DMS153 treated with DMSO at 0.1 percent for 48 hours (cell line): ENCODE data around the gene COL26A1.

Source experiments
- DNase-seq: peaks from one replicate; lab custom pipeline; 2025; ENCODE audit not compliant: unreplicated experiment; lab: John Stamatoyannopoulos, UW

The COL26A1 gene

DNA sequence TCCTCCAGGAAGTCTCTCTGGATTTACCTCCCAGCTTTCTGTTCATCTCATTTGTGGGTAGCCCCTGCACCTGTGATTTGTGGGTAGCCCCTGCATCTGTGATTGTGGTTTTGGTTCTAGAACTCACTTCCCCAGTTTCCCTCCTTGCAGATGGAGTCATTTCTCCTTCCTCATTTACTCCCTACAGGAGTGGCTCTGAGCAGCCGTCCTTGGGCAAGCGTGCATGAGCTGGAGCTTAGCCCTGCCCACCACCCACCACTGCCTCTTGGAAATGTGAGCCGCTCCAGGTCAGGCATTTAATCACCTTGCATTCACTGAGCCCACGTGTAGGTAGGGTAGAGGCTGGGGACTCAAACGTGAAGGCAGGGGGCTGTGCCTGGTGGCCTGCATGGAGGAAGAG, 8.2 kb downstream of the COL26A1 start:
- DNase-seq, result no peak

DNA sequence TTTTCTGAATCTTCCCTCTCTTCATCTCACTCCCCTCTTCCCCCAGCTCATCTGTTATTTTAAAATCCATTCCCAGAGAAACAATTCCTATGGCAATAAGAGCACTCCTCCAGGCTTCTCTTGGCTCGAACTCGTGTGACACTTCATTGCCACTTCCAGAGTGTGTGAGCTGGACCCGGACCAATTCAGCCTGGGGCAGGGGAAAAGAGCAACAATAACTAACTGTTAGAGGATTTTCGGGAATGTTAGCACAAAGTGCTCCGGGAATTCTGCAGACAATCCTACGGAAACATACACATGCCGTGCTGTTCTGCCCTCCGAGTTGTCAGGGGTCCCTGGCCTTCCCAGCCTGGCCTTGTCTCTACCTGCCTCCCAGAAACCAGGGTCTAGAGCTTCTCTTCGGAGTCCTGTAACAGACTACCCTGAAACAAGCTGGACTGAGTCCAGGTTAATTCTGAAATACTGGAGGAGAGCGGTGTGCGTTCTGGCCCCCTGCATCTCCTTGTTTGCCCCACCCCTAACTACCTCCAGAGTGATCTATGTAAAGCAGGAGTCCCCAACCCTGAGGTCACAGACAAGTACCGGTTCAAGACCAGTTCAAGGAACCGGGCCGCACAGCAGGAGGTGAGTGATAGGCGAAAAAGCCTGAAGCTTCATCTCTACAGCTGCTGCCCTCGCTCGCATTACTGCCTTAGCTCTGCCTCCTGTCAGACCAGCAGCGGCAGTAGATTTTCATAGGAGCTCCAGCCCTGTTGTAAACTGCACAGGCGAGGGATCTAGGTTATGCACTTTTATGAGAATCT, 11.3 kb downstream of the COL26A1 start:
- DNase-seq, result no peak

DNA sequence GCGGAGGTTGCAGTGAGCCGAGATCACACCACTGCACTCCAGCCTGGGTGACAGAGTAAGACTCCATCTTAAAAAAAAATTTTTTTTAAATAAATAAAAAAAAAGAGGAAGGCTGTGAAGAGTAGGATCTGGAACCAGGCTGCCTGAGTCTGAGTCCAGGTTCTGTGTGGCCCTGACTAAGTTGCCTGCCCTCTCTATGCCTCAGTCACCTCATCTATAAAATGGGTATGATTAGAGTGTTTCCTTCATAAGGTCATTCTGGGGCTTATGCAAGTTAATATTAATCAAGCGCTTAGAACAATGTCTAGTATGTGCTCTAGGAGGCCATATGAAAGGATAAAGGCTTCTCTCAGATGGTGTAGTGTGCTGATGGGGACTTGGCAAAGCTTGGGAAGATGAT, 12.3 kb downstream of the COL26A1 start:
- no peak for DNase-seq

DNA sequence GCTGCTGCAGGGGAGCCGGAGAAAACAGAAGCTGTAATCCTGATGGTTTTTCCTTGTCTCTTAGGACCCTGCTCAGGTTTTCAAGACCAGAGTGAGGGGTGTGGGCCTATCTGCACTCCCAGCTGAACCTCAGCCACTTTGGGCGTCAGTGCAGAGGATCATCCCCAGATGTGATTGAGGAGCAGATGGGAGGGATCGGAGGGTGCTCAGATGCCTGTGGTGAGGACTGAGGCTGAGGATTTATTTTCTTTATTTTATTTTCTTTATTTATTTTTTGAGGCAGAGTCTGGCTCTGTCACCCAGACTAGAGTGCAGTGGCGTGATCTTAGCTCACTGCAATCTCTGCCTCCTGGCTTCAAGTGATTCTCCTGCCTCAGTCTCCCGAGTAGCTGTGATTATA, 13.9 kb downstream of the COL26A1 start:
- no peak for DNase-seq

DNA sequence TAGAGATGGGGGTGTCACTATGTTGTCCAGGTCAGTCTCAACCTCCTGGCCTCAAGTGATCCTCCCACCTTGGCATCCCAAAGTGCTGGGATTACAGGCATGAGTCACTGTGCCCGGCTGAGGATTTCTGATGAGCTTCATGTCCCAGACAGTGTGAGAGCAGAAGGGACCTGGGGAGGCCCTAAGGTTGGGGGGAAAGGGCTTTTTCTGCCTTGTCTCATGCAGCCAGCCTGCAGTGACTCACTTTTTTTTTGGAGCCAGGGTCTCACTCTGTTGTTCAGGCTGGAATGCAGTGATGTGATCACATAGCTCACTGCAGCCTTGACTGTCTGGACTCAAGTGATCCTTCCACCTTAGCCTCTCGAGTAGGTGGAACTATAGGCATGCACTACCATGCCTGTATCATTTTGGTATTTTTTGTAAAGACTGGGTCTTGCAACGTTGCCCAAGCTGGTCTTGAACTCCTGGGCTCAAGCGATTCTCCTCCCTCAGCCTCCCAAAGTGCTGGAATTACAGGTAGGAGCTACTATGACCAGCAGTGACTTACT, 14.6 kb downstream of the COL26A1 start:
- DNase-seq, result no peak

DNA sequence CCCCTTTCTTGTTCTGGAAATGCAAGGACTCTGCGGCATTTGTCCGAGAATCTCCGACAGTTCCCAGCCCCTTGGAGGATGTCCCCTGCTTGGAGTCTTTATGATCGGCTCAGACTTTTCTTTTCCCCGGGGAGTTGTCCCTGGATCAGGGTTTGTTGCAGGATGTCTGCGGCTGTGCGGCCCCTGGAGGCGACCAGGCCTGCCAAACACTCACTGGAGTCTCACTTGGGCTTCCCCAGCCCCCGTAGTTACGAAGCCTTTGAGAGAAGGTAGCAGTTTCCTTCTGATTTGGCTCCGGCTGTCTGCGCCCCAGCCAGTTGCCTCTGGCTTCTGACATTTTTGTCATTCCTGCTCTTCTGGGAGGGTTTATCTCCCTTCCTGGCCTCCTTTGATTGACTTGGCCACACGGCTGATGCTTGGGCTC, 16.1 kb downstream of the COL26A1 start:
- DNase-seq, result no peak

DNA sequence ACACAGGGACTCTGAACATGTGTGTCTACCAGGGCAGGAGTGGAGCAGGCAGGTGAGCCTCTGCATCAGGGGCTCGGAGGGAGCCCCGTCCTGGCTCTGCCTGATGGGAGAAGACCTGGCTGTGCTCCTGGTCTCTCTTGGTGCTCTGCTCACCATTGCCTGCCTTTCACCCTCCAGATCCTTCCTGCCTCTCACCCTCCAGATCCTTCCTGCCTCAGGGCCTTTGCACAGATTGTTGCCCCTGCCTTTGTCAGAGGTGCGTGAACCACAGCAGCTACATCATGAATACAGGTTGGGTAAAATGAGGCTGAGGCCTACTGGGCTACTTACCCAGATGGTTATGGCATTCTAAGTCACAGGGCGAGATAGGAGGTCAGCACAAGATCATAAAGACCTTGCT, 16.6 kb downstream of the COL26A1 start:
- no peak for DNase-seq

DNA sequence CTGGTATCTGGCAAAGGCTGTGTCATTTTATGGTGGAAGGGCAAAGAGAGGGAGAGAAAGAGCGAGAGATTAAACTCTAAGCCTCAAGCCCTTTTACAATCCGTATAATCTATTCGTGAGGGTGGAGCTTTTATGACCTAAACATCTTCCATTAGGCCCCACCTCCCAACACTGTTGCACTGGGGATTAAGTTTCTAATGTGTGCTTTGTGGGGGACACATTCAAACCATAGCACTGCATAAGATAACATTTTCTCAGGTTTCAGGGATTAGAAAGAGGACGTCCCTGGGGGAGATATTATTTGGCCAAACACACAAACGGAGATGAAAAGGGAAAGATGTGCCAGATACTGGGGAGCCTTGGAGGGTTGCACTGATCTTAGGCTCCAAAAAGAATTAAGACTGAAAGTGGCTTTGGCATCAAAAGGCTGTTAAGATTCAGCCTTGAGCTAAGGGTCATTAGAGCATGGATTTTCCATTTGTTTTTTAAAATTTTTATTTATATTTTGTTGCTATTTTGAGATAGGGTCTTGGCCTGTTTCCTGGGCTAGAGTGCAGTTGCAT, 19.0 kb downstream of the COL26A1 start:
- DNase-seq, result no peak

DNA sequence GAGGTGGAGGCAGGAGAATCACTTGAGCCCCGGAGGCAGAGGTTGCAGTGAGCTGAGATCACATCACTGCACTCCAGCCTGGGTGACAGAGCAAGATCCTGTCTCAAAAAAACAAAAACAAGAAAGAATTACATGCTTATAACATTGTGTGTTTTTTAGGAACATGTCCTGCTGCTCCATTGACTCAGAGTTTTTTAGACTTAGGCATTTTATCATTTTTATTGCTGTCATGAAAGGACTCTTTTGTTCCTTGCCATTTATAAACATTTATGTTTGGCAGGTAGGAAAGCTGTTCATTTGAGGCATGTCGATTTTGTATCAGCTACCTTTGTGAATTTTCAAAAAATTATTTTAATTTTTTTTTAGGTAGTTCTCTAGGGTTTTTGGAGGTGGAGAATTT, 20.3 kb downstream of the COL26A1 start:
- DNase-seq, result no peak

DNA sequence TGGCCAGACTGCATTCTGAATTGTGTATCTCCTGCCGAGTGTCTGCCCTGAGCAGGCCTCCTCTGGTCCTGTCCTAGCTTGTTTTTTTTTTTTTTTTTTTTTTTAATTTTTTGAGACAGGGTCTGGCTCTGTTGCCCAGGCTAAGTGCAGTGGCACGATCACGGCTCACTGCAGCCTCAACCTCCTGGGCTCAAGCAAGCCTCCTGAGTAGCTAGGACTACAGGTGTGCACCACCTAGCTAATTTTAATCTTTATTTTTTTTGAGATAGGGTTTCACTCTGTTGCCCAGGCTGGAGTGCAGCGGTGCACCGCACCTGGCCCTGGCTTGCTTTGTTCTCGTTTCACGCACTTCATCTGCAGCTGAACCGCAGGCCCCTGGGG, 23.5 kb downstream of the COL26A1 start:
- no peak for DNase-seq

DNA sequence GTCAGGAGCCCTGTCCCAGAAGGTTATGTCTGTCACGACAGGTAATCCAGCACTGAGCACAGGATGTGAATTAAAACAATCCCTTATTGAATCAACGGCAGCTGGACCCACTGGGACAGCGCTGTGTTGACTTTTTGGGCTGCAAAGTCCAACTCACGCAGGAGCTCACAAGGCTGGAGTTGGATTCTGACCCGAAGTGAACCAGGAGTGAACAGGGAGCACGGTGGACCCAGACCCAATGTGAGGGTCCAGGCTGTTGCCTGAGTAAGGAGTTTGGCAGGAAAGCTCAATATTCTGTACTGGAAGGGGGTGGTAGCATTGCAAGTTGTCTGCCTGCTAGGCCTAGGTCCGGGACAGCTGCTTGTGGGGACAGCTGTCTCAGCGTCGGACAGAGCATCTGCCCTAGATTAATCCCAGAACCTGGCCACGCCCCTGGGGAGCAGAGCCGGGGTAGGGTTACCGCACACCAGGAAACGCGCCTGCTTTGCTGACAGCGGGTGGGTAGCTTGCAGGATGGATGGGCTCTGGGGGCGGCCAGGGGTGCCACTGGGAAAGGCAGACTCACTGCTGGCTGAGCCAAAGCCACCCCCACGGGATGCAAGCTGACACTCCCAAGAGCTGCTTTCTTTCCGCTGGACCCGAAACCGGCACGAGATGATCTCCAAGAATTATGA, 24.0 kb downstream of the COL26A1 start:
- DNase-seq, result peak; percentile 3

DNA sequence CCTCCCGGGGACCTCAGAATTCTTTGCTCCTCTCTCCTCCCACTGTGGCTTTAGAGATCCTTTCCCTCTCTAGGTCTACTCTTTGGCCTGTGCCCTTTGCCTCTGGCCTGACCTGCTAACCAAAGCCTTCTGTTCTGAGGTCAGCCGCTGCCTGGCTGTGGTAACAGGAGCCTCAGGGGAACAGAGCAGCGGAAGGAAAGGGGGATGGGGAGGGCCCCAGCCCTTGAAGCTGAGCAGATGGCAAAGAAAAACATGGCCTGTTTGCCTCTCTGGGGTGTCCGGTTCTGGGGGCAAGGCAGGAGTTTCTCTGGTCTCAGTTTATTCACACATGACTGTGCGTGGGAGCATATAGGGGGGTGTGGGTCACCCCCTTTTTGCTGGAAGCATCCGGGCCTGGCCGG, 28.2 kb downstream of the COL26A1 start:
- no peak for DNase-seq

DNA sequence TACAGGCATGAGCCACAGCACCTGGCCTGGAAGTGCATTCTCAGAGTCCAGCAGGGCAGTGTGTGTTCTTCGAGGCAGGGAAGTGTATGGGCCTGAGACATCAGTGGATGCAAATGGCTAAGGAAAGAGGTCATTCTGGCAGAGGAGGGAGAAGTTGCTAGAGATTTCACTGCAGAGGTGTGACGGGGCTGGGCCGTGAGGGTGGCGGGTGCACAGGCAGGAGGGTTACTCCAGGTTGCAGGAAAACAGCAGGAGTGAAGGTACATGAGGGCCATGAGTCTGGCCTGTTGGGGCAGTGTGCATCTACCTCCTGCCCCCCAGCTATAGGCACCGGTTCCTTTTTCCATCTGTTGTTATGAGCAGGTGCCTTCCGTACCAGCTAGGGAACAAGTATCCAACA, 29.3 kb downstream of the COL26A1 start:
- DNase-seq, result no peak

DNA sequence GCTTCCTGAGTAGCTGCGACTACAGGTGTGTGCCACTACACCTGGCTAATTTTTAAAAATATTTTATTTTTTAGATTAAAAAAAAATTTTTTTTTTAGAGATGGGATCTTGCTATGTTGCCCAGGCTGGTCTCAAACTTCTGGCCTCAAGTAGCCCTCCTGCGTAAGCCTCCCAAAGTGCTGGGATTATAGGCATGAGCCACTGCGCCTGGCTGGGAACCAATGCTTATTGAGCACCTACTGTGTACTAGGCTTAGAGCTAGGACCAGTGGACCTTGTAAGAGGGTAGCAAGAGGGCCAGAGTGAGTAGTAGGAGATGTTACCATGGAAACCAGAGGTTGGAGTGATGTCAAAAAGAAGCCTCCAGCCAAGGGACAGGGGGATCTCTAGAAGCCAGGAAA, 31.2 kb downstream of the COL26A1 start:
- no peak for DNase-seq

DNA sequence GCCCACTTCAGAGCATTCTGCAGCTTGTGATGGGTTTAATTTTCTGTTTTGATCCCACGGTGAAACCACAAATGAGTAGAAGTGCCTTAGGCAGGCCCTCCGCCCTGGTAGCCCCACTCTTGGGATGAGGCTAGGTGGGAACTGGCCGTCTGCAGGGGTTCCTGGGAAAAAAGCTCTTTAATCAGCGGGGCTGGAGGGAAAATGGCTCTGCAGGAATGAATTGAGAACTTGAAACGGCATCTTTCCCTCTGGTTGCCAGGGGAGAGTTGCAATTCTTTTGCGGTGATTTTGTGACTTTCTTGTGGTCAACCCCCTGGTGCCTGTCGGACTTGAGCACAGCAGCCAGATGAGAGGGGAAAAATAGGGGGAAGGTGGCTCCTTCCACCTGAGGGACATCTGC, 32.7 kb downstream of the COL26A1 start:
- DNase-seq, result no peak

DNA sequence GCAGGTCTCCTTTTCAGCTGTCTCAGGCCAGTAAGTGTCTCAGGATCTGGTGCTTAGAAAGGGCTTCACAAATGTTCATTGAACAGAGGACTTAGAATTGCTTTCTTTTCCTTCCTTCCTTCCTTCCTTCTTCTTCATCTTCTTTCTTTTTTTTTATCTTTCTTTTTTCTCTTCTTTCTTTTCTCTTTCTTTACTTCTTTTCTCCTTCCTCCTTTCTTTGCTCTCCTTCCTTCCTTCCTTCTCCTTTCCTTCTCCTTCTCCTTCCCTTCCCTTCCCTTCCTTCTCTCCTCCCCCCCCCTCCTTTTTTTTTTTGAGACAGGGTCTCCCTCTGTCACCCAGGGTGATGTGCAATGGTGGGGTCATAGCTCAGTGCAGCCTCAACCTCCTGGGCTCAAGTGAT, 34.6 kb downstream of the COL26A1 start:
- DNase-seq, result no peak

DNA sequence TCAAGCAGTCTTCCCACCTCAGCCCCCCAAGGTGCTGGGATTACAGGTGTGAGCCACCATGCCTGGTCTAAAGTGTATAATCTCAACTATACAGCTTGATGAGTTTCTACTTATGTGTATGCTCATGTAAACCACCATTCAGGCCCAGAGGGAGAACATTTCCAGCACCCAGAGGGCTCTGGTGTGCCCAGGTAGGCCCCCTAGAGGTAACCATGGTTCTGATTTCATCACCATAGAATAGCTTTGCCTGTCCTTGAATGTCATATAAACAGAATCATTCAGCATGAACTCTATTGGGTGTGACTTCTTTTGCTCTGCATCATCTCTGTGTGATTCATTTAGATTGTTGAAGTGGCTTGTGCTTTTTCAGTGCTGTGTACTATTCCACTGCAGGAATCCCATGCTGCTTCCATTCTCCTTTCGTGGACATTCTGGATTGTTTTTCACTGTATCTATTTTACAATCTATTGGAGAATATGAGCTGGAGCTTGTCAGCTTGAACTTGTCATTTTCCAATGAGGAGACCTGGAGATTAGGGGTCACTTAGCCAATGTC, 35.2 kb downstream of the COL26A1 start:
- no peak for DNase-seq

DNA sequence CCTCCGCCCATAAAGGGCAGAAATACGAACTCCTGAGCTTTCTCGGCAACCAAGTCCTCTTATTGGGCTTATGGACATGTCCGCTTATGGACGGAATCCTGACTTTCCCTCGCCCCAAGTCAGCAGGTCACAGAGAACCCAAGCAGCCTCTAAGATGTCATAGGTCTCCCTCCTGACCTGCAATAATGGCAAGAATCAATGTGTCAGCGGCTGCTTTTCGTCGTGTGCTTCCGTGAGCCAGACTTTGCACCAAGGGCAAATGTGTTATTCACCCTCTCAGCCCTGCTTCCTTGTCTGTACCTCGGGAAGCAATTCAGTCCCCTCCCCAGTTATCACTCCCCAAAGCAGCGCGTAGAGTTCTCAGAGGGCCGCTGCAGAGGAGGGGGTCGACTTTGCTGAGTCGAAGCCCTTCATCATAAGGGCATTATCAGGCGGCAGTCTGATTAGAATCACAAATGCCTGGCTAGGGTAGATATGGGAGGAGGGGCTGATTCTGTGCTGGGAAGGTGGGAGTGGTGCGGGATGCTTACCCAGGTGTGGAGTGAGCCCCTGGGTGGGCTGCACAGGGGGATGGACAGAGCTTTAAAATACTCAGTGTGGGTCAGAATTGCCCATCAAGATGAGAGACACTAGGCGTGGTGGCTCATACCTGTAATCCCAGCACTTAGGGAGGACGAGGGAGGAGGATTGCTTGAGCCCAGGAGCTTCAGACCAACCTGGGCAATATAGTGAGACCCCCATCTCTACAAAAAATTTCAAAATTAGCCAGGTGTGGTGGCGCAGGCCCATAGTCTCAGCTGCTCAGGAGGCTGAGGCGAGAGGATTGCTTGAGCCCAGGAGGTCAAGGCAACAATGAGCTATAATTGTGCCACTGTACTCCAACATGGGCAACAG, 36.0 kb downstream of the COL26A1 start:
- DNase-seq, result no peak

DNA sequence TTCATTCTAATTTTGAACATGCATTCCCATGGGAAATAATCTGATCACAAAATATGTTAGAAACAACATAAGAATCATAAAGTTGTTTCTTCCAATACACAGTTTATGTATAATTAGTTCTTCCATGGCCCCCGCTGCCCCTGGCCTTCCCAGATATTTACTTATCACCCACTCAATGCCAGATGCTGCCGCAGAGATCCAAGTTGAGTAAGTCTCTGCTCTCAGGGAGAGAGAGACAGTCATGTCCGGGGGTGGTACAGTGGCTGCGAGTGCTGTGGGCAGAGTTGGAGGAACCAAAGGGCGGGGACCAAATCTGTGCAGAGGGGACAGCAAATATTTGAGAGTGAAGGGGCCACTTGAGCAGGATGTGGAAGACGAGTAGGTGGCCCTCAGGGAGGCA, 37.1 kb downstream of the COL26A1 start:
- no peak for DNase-seq

DNA sequence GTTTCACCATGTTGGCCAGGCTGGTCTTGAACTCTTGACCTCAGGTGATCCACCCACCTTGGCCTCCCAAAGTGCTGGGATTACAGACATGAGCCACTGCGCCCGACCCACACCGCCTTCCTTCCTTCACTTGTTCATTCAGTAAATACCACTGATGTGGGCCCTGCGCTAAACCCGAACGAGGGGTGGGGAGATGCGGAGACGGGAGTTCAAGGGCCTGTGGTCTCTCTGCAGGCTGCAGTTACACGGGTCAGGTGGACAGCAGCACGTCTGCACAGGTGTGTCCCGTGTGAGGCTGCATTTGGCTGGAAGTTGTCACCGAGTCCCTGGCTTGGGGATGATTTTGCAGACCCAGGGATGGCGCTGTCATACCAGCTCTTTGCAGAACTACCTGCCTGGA, 38.1 kb downstream of the COL26A1 start:
- no peak for DNase-seq
